Neuronal stem cell (in vitro differentiated cells): ENCODE measurements around the gene DVL3. TPM values are rescaled to one million over a fixed set of nuclear protein-coding genes. Genes with fewer than 3 reads are reported as not detected.

Experiments
- DNase-seq: peaks from one replicate; pipeline ENCODE4 v3.0.0-alpha.2; 2013; ENCODE audit warnings: low spot score
- H2AFZ ChIP-seq: one replicate; pipeline ENCODE4 v1.6.1; 2013; ENCODE audit warnings: mild to moderate bottlenecking, low read length, inconsistent platforms
- H2AK5ac ChIP-seq: 2 replicates; pipeline ENCODE4 v1.6.1; 2013; ENCODE audit warnings: low read depth, mild to moderate bottlenecking, inconsistent platforms, low read length, moderate library complexity, mixed read lengths
- H2BK120ac ChIP-seq: 2 replicates; pipeline ENCODE4 v1.6.1; 2013; ENCODE audit warnings: low read depth, mild to moderate bottlenecking, inconsistent platforms, low read length, moderate library complexity, mixed read lengths
- H2BK12ac ChIP-seq: one replicate; pipeline ENCODE4 v1.6.1; 2013; ENCODE audit warnings: low read length, inconsistent platforms
- H2BK15ac ChIP-seq: 2 replicates; pipeline ENCODE4 v1.6.1; 2013; ENCODE audit warnings: mild to moderate bottlenecking, low read length, inconsistent platforms, mixed read lengths
- H2BK5ac ChIP-seq: one replicate; pipeline ENCODE4 v1.6.1; 2013; ENCODE audit warnings: inconsistent platforms, mild to moderate bottlenecking, low read length, moderate library complexity
- H3K14ac ChIP-seq: one replicate; pipeline ENCODE4 v1.6.1; 2013; ENCODE audit warnings: low read length, inconsistent platforms
- H3K18ac ChIP-seq: 2 replicates; pipeline ENCODE4 v1.6.1; 2013; ENCODE audit warnings: low read length, inconsistent platforms
- H3K23ac ChIP-seq: 2 replicates; pipeline ENCODE4 v1.6.1; 2013; ENCODE audit warnings: low read depth, mild to moderate bottlenecking, mixed read lengths, low read length, inconsistent platforms; ENCODE audit not compliant: poor library complexity
- H3K27ac ChIP-seq: replicated peaks from 3 replicates; pipeline ENCODE4 v1.5.1; 2013; ENCODE audit warnings: low read length, inconsistent platforms
- H3K27me3 ChIP-seq, 3 experiments: 2 replicates each; pipeline ENCODE4 v1.6.1; 2013; ENCODE audit warnings: low read length in 3 of 3, mild to moderate bottlenecking in 2 of 3, inconsistent platforms in 1 of 3, low read depth in 1 of 3, mixed read lengths in 1 of 3, moderate library complexity in 1 of 3; ENCODE audit not compliant: control insufficient read depth in 3 of 3, insufficient read depth in 3 of 3
- H3K36me3 ChIP-seq, 2 donors: replicated peaks in 1 of 2; 2 replicates each; pipeline ENCODE4 v1.6.1; 2013; ENCODE audit warnings: low read length in 2 of 2; ENCODE audit not compliant: control insufficient read depth in 2 of 2, insufficient read depth in 2 of 2
- H3K4ac ChIP-seq: 2 replicates; pipeline ENCODE4 v1.6.1; 2013; ENCODE audit warnings: inconsistent platforms, mild to moderate bottlenecking, low read length, moderate library complexity
- H3K4me1 ChIP-seq, 2 donors: 1 replicate in 1 of 2; 2 replicates in 1 of 2; pipeline ENCODE4 v1.6.1; 2013; ENCODE audit warnings: low read length in 2 of 2, low read depth in 1 of 2; ENCODE audit not compliant: control insufficient read depth in 2 of 2, insufficient read depth in 1 of 2
- H3K4me2 ChIP-seq: one replicate; pipeline ENCODE4 v1.6.1; 2013; ENCODE audit warnings: mild to moderate bottlenecking, low read length, inconsistent platforms; ENCODE audit not compliant: insufficient read depth, poor library complexity, severe bottlenecking
- H3K4me3 ChIP-seq, 2 donors: 2 replicates each; pipeline ENCODE4 v1.5.1; 2013; ENCODE audit warnings: low read length in 2 of 2, mild to moderate bottlenecking in 2 of 2, inconsistent platforms in 1 of 2, moderate library complexity in 1 of 2
- H3K79me1 ChIP-seq: one replicate; pipeline ENCODE4 v1.6.1; 2013; ENCODE audit warnings: low read depth, mild to moderate bottlenecking, inconsistent platforms, low read length, moderate library complexity
- H3K9ac ChIP-seq: one replicate; pipeline ENCODE4 v1.6.1; 2013; ENCODE audit warnings: mild to moderate bottlenecking, low read depth, low read length, inconsistent platforms; ENCODE audit not compliant: poor library complexity
- H3K9me3 ChIP-seq, 2 donors: replicated peaks in 1 of 2; 2 replicates each; pipeline versions ENCODE3 to v1.6.1; 2013; ENCODE audit warnings: low read length in 2 of 2, mild to moderate bottlenecking in 2 of 2, inconsistent platforms in 1 of 2, low read depth in 1 of 2, mixed read lengths in 1 of 2, moderate library complexity in 1 of 2; ENCODE audit not compliant: control insufficient read depth in 2 of 2, insufficient read depth in 1 of 2
- H4K8ac ChIP-seq: one replicate; pipeline ENCODE4 v1.6.1; 2013; ENCODE audit warnings: low read depth, mild to moderate bottlenecking, inconsistent platforms, low read length, moderate library complexity
- H4K91ac ChIP-seq: one replicate; pipeline ENCODE4 v1.6.1; 2013; ENCODE audit warnings: low read length, low read depth, mild to moderate bottlenecking, inconsistent platforms; ENCODE audit not compliant: poor library complexity
- WGBS, 2 donors: extraction: QIAGEN DNeasy Blood & Tissue Kit; methylation state at CpG; one replicate each; pipeline ENCODE4 v1.1.7; 2013; ENCODE audit warnings: missing lambda C conversion rate in 2 of 2, mixed read lengths in 1 of 2; ENCODE audit not compliant: insufficient read length in 2 of 2, insufficient replicate concordance in 1 of 2; ENCODE audit errors: extremely low coverage in 2 of 2; 5-methylcytosine and 5-hydroxymethylcytosine counted together
- polyA plus RNA-seq, 2 experiments: library from polyadenylated mRNA; stranded (reverse); fragments of 200-250 nt; gene quantifications; one replicate each; pipeline ENCODE4 v1.2.3, GENCODE V29; 2013

Gene DVL3
- 47.4 TPM for polyA plus RNA-seq (2013, experiment 1 of 2)
- 46.8 TPM for polyA plus RNA-seq (2013, experiment 2 of 2)

- Histone ChIP-seq H3K14ac (peak within 1 kb of the TSS; percentile 89), H2BK12ac (peak within 1 kb of the TSS; percentile 41), H3K4me3 (peak within 1 kb of the TSS; percentile 94 to 100), H3K9me3 (no peaks in the 10 kb centered on the region), H4K91ac (no peak within 1 kb of the TSS), H2AFZ (peak within 1 kb of the TSS; percentile 93), H2BK120ac (peak within 1 kb of the TSS; percentile 10), H3K4me1 (peaks cover 7 to 10% of the 10 kb centered on the region in 2 donors), H2BK5ac (peak within 1 kb of the TSS; percentile 93), H3K23ac (peak within 1 kb of the TSS; percentile 20), H3K18ac (peak within 1 kb of the TSS; percentile 98), H3K4me2 (peak within 1 kb of the TSS; percentile 80), H3K27me3 (no peaks in the 10 kb centered on the region), H3K36me3 (peaks cover 0 to 5% of the 10 kb centered on the region in 2 donors), H2AK5ac (peak within 1 kb of the TSS; percentile 94), H3K27ac (peak within 1 kb of the TSS; percentile 99), H2BK15ac (peak within 1 kb of the TSS; percentile 89), H4K8ac (no peak within 1 kb of the TSS), H3K4ac (no peak within 1 kb of the TSS), H3K79me1 (peaks cover 1% of the 10 kb centered on the region), H3K9ac (peak within 1 kb of the TSS; percentile 96)
- DNase-seq: peak; percentile 72
- WGBS, 2 donors: no CpG with 5 or more reads among the region's 84 CpGs
These were observed at the start of gene DVL3 for GRCh38 chr3:184154885-184155643. DVL3 (plus strand) TSS chr3:184155377; CDS start chr3:184155636, 259 bp downstream.

GRCh38 chr3:184110316-184110725, 44.9 kb upstream of the DVL3 start:
- Histone ChIP-seq H3K79me1 (no peaks in the 10 kb centered on the region), H3K14ac (no peak overlapping the region), H2AK5ac (no peak overlapping the region), H3K36me3 (no peaks in the 10 kb centered on the region), H2BK120ac (no peak overlapping the region), H3K9me3 (no peaks in the 10 kb centered on the region), H3K23ac (no peak overlapping the region), H4K91ac (no peak overlapping the region), H2BK15ac (no peak overlapping the region), H3K27me3 (no peaks in the 10 kb centered on the region), H3K27ac (no peak overlapping the region), H2BK12ac (no peak overlapping the region), H3K18ac (no peak overlapping the region), H2AFZ (peak overlapping the region; percentile 37), H3K4me3 (no peak overlapping the region), H3K9ac (no peak overlapping the region), H4K8ac (peak overlapping the region; percentile 82), H3K4me1 (no peaks in the 10 kb centered on the region), H3K4me2 (no peak overlapping the region), H2BK5ac (no peak overlapping the region), H3K4ac (no peak overlapping the region)
- WGBS, 2 donors: no CpG with 5 or more reads among the region's 7 CpGs
- no peak for DNase-seq

GRCh38 chr3:184116017-184116416, 39.2 kb upstream of the DVL3 start:
- Histone ChIP-seq H3K36me3 (no peaks in the 10 kb centered on the region), H3K4me2 (no peak overlapping the region), H3K27ac (no peak overlapping the region), H2AFZ (no peak overlapping the region), H3K79me1 (no peaks in the 10 kb centered on the region), H2BK120ac (no peak overlapping the region), H3K4ac (no peak overlapping the region), H3K14ac (no peak overlapping the region), H3K9me3 (no peaks in the 10 kb centered on the region), H3K27me3 (peaks cover 0 to 2% (median 0%) of the 10 kb centered on the region in 3 experiments), H2BK12ac (no peak overlapping the region), H4K91ac (no peak overlapping the region), H3K4me1 (no peaks in the 10 kb centered on the region), H2BK15ac (no peak overlapping the region), H3K23ac (no peak overlapping the region), H2BK5ac (no peak overlapping the region), H2AK5ac (no peak overlapping the region), H3K9ac (no peak overlapping the region), H3K18ac (no peak overlapping the region), H3K4me3 (no peak overlapping the region), H4K8ac (no peak overlapping the region)
- WGBS, 2 donors: no CpG with 5 or more reads among the region's 4 CpGs
- DNase-seq: no peak

GRCh38 chr3:184117636-184118035, 37.5 kb upstream of the DVL3 start:
- Histone ChIP-seq H3K27ac (no peak overlapping the region), H3K9me3 (no peaks in the 10 kb centered on the region), H3K4me3 (no peak overlapping the region), H2BK5ac (no peak overlapping the region), H3K36me3 (no peaks in the 10 kb centered on the region), H3K4ac (no peak overlapping the region), H3K27me3 (peaks cover 0 to 2% (median 0%) of the 10 kb centered on the region in 3 experiments), H3K23ac (no peak overlapping the region), H3K4me1 (no peaks in the 10 kb centered on the region), H2AFZ (no peak overlapping the region), H3K4me2 (no peak overlapping the region), H2AK5ac (no peak overlapping the region), H3K9ac (no peak overlapping the region), H2BK120ac (no peak overlapping the region), H2BK15ac (no peak overlapping the region), H3K79me1 (no peaks in the 10 kb centered on the region), H3K14ac (no peak overlapping the region), H2BK12ac (no peak overlapping the region), H3K18ac (no peak overlapping the region), H4K91ac (no peak overlapping the region), H4K8ac (no peak overlapping the region)
- WGBS, 2 donors: no CpG with 5 or more reads among the region's 6 CpGs
- no peak for DNase-seq
